ENCODE results near the gene GGPS1.
A peak's percentile ranks its signal among the peaks of the same experiment; 100 is the strongest.
"Not testable (repeated sequence)": the region's sequence is repeated elsewhere in the genome, so short reads cannot be mapped to it uniquely, and the experiment has no call there.

The GGPS1 gene

GRCh38 chr1:235336903-235337302, 8.5 kb downstream of the GGPS1 start:
- DNase-seq (ENCODE audit: insufficient read length, low spot score) (no peak), FAIRE-seq (peak; percentile 70)

- FAIRE-seq, result no peak
Observed at GRCh38 chr1:235339746-235340145, 11.4 kb downstream of the GGPS1 start.

GRCh38 chr1:235341334-235341733, 13.0 kb downstream of the GGPS1 start:
- no peak for FAIRE-seq

More at GRCh38 chr1:235339746-235340145, 11.4 kb downstream of the GGPS1 start:
- DNase-seq (ENCODE audit: insufficient read length, low spot score), result no peak

GRCh38 chr1:235342039-235342438, 13.7 kb downstream of the GGPS1 start:
- FAIRE-seq (no peak), DNase-seq (ENCODE audit: insufficient read length, low spot score) (no peak)

More at GRCh38 chr1:235341334-235341733, 13.0 kb downstream of the GGPS1 start:
- no peak for DNase-seq (ENCODE audit: insufficient read length, low spot score)

- no peak for DNase-seq (ENCODE audit: insufficient read length, low spot score)
- no peak for FAIRE-seq
Observed at GRCh38 chr1:235342471-235342870, 14.1 kb downstream of the GGPS1 start.

GRCh38 chr1:235343726-235344125, 15.4 kb downstream of the GGPS1 start:
- no peak for DNase-seq (ENCODE audit: insufficient read length, low spot score)
- FAIRE-seq, result no peak

GRCh38 chr1:235351441-235351840, 23.1 kb downstream of the GGPS1 start:
- FAIRE-seq (no peak), DNase-seq (ENCODE audit: insufficient read length, low spot score) (no peak)

- DNase-seq (ENCODE audit: insufficient read length, low spot score), result no peak
- FAIRE-seq, result no peak
Observed at GRCh38 chr1:235351898-235352297, 23.5 kb downstream of the GGPS1 start.

GRCh38 chr1:235357485-235358373, 29.4 kb downstream of the GGPS1 start:
- no peak for FAIRE-seq
- DNase-seq (ENCODE audit: insufficient read length, low spot score), result no peak

- FAIRE-seq (no peak), DNase-seq (ENCODE audit: insufficient read length, low spot score) (no peak)
Observed at GRCh38 chr1:235358899-235359298, 30.5 kb downstream of the GGPS1 start.

GRCh38 chr1:235364189-235364588, 35.8 kb downstream of the GGPS1 start:
- not testable (repeated sequence) for DNase-seq (ENCODE audit: insufficient read length, low spot score); FAIRE-seq

GRCh38 chr1:235366286-235366685, 37.9 kb downstream of the GGPS1 start:
- DNase-seq (ENCODE audit: insufficient read length, low spot score) (no peak), FAIRE-seq (no peak)

- peak; percentile 99 for FAIRE-seq
- peak; percentile 96 for DNase-seq (ENCODE audit: insufficient read length, low spot score)
Observed at GRCh38 chr1:235367000-235367908, 38.9 kb downstream of the GGPS1 start, which contains the start of gene TBCE. TSS of gene TBCE (plus strand) at chr1:235367427. CDS start at chr1:235380050, 12,623 bp downstream.

- FAIRE-seq (no peak), DNase-seq (ENCODE audit: insufficient read length, low spot score) (no peak)
Observed at GRCh38 chr1:235368428-235368827, 40.1 kb downstream of the GGPS1 start.

- no peak for FAIRE-seq
- DNase-seq (ENCODE audit: insufficient read length, low spot score), result no peak
Observed at GRCh38 chr1:235369802-235370201, 41.4 kb downstream of the GGPS1 start.

- no peak for FAIRE-seq
- no peak for DNase-seq (ENCODE audit: insufficient read length, low spot score)
Observed at GRCh38 chr1:235375919-235376605, 47.7 kb downstream of the GGPS1 start.

GRCh38 chr1:235378134-235378735, 49.9 kb downstream of the GGPS1 start:
- DNase-seq (ENCODE audit: insufficient read length, low spot score); FAIRE-seq: not testable (repeated sequence)

GRCh38 chr1:235381955-235382739, 53.8 kb downstream of the GGPS1 start:
- not testable (repeated sequence) for FAIRE-seq; DNase-seq (ENCODE audit: insufficient read length, low spot score)

- FAIRE-seq, result not testable (repeated sequence)
Observed at GRCh38 chr1:235385633-235386032, 57.3 kb downstream of the GGPS1 start.

More at GRCh38 chr1:235385633-235386032, 57.3 kb downstream of the GGPS1 start:
- not testable (repeated sequence) for DNase-seq (ENCODE audit: insufficient read length, low spot score)
